C4-2B (cell line): Measurements from ENCODE around the gene ZNF407.

ENCODE experiments used
- H3K27ac ChIP-seq: fragments of 450-650 bp; 2 replicates; pipeline ENCODE4 v1.5.1; 2017
- ZFX ChIP-seq: fragments of 450-650 bp; IDR thresholded peaks from 2 replicates; pipeline ENCODE4 v1.6.1; 2017
- TF ChIP-seq, protein P1 (sequence below): fragments of 450-650 bp; conservative IDR thresholded peaks from 2 replicates; pipeline ENCODE4 v1.5.1; 2017; ENCODE audit warnings: mild to moderate bottlenecking

Gene ZNF407

DNA sequence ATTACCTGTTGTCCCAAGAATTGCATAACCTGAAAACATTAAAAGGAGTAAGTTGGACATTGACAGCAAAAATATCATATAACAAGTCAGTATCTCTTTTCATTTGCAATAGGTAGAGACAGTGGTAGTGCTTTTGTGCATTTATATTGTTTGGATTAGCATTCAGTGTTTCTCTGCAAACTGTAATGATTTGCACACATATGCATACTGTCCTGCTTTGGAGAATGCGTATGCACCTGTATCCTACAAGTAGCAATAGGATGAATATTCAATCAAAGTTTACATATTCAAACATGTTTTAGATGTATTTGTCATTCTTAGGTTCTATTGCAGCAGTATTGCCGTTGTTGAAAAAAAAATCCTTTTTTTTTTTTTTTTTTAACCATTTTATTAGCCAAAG is 201.9 kb downstream of the ZNF407 start:
- TF ChIP-seq, protein P1, sequence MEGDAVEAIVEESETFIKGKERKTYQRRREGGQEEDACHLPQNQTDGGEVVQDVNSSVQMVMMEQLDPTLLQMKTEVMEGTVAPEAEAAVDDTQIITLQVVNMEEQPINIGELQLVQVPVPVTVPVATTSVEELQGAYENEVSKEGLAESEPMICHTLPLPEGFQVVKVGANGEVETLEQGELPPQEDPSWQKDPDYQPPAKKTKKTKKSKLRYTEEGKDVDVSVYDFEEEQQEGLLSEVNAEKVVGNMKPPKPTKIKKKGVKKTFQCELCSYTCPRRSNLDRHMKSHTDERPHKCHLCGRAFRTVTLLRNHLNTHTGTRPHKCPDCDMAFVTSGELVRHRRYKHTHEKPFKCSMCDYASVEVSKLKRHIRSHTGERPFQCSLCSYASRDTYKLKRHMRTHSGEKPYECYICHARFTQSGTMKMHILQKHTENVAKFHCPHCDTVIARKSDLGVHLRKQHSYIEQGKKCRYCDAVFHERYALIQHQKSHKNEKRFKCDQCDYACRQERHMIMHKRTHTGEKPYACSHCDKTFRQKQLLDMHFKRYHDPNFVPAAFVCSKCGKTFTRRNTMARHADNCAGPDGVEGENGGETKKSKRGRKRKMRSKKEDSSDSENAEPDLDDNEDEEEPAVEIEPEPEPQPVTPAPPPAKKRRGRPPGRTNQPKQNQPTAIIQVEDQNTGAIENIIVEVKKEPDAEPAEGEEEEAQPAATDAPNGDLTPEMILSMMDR, result no peak
- TF ChIP-seq ZFX, result no peak
- no peak overlapping the region for H3K27ac ChIP-seq

DNA sequence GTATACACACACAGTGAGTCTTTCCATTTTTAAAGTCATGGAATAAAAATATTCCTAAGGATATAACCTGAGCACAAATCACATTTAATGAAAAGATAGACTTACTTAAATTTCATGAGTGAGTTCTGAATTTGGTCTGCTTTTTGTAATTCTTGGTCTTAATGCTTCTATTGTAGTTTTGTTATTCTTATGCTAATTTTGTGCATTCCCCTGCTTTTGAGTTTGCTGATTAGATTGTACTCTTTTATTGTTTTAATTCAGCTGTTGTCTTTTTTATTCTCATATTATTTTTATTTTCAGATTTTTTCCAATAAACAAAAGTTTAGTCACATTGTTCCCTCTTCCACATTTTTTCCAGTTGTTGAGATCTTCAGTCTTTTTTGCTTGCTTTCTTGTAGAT is 202.4 kb downstream of the ZNF407 start:
- TF ChIP-seq, protein P1, result no peak
- TF ChIP-seq ZFX, result no peak

DNA sequence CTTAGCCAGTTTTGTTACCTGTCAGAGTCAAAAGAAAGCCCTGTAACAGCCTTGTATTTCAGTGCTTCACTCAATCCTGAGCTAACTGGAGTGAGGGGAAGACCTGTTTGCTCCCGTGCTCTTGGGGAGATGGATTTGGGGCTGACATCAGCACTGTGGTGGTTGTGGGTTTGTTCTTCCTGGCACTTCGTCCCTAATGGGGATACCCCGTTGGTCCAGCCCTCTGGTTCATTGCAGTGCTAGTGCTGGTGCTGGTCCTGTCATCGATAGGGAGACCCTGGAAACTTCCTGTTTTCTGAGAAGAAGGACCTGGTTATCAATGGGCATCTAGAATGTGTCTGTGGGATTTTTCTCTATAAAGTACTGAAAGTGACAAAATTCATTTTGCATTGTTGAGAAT is 205.4 kb downstream of the ZNF407 start:
- no peak overlapping the region for H3K27ac ChIP-seq
- TF ChIP-seq, protein P1, result no peak
- TF ChIP-seq ZFX, result no peak

More for the DNA sequence above, 202.4 kb downstream of the ZNF407 start:
- no peak overlapping the region for H3K27ac ChIP-seq

DNA sequence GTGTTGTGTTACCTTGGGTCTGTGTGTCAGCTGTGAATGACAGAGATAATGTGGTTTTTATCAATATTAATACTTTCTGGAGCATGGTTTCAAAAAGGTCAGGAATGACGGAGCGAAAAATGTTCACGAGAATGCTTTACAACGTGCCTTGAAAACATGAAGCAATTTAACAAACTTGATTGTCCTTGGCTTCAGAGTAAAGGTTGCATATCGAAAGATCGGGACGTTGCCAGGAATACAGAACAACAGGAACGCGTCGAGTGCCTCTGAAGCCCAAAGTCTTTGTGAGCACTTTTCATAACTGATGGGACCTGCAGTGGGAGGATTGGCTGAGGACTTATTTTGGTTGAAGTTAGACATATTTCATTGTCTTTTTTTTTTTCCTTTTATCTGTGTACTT is 206.1 kb downstream of the ZNF407 start:
- TF ChIP-seq, protein P1, result no peak
- H3K27ac ChIP-seq, result no peak overlapping the region

DNA sequence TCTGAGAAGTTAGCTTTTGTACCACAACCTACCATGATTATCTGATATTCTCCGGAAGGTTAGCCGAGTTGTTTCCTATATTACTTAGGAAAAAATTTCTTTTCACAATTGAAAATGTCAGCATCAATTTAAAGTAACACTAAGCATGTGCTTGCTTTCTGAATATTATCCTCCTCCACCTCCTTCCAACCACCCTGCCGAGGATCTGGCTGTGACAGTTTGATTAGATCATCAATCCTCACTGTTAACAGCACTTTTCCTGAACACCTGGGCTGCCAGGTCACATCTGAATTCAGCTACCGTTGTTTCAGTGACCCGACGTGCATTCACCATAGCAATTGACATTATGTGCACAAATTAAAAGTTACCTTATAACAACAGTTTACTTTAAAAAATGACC is 207.0 kb downstream of the ZNF407 start:
- H3K27ac ChIP-seq, result no peak overlapping the region

DNA sequence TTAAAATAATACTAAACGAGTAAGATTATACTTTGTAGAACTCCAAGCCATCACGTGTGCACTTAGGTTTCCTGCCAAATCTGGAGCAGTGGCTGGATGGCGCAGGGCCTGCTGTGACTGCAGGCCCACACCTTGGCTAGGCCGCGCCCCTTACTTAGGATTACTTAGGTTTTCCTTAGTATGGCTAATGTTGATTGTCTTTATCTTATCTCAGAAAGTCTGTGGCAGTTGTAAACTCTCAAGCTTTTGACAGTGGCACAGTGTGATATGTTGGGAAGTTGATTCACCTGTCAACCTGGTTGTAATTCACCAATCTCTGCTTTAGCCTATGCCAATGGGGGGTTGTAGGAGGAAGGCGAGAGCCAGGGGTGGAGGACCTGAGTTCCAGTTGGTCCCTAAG is 208.4 kb downstream of the ZNF407 start:
- H3K27ac ChIP-seq, result no peak overlapping the region
- TF ChIP-seq, protein P1, result no peak
- no peak for TF ChIP-seq ZFX

More for the DNA sequence above, 207.0 kb downstream of the ZNF407 start:
- TF ChIP-seq, protein P1, result no peak
- no peak for TF ChIP-seq ZFX

DNA sequence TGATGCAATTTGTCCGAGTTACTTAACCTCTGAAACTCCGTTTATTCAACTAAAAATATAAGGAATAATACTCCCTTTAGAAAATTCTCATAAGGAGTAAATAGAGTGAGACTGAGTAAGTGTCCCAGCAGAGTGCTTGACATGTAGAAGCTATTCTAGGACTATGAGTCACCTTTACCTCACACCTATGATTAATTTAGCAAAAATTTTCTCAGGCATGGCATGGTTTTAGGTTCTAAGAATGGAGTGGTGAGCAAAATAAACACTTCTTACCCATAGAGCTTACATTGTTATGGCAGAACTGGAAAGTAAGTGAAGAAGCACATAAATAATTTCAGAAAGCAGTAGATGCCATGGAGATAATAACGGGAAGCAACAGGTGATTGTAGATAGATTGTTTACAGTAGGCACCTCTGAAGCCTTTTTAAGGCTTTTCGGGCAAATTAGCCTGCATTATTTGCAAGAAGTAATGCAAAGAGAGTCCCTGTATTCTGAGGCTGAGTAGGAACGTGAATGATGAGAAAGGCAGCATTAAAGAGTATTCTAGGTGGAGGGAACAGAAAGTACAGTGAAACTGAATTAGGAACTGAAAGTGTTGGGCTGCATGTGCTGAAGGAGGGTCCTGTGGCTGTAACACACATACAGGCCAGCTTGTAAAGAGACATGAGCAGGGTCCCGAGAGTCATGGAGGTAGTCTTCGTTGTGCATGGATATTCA is 209.2 kb downstream of the ZNF407 start:
- H3K27ac ChIP-seq, result no peak overlapping the region
- TF ChIP-seq ZFX, result no peak
- TF ChIP-seq, protein P1, result no peak
